Kidney (tissue), 14 donors: ENCODE results near the gene ACOXL. TPM values are rescaled to one million over a fixed set of nuclear protein-coding genes. Genes with fewer than 3 reads are reported as not detected.

Source experiments
- DNase-seq, 5 donors: peaks; one replicate each; pipeline ENCODE4 v3.0.0-alpha.2; 2013 to 2020
- FAIRE-seq: peaks from 2 replicates; lab custom pipeline; 2012; peaks lifted over from hg19 to GRCh38; lab: Jason Lieb, UNC
- H3K27ac ChIP-seq, 2 donors: one replicate each; pipeline ENCODE4 v1.7.0; 2013; ENCODE audit warnings: low read depth in 2 of 2, low read length in 2 of 2, inconsistent platforms in 1 of 2
- H3K27me3 ChIP-seq: one replicate; pipeline ENCODE4 v1.7.1; 2013; ENCODE audit warnings: low read length, inconsistent platforms; ENCODE audit not compliant: control insufficient read depth, insufficient read depth
- H3K36me3 ChIP-seq, 3 donors: one replicate each; pipeline versions ENCODE4 v1.7.0 to v1.7.1; 2013; ENCODE audit warnings: low read length in 3 of 3, control low read depth in 1 of 3, inconsistent platforms in 1 of 3; ENCODE audit not compliant: insufficient read depth in 3 of 3, control insufficient read depth in 2 of 3
- H3K4me1 ChIP-seq, 3 donors: one replicate each; pipeline versions ENCODE4 v1.7.0 to v1.7.1; 2013; ENCODE audit warnings: low read length in 3 of 3, inconsistent platforms in 1 of 3, low read depth in 1 of 3; ENCODE audit not compliant: control insufficient read depth in 2 of 3, insufficient read depth in 2 of 3
- H3K4me3 ChIP-seq, 3 donors: one replicate each; pipeline versions ENCODE4 v1.7.0 to v1.8.1; 2013; ENCODE audit warnings: low read length in 3 of 3, control low read depth in 1 of 3, inconsistent platforms in 1 of 3
- H3K9ac ChIP-seq, 3 donors: one replicate each; pipeline versions ENCODE4 v1.7.0 to v1.7.1; 2013; ENCODE audit warnings: low read length in 3 of 3, control low read depth in 1 of 3, inconsistent platforms in 1 of 3
- H3K9me3 ChIP-seq, 3 donors: one replicate each; pipeline versions ENCODE4 v1.7.0 to v1.7.1; 2013; ENCODE audit warnings: low read length in 3 of 3, control low read depth in 1 of 3, inconsistent platforms in 1 of 3; ENCODE audit not compliant: control insufficient read depth in 2 of 3, insufficient read depth in 1 of 3
- CTCF ChIP-seq: IDR thresholded peaks from 3 replicates; pipeline ENCODE4 v1.5.1; 2012; ENCODE audit warnings: mild to moderate bottlenecking, moderate library complexity, borderline replicate concordance; ENCODE audit not compliant: insufficient read depth; ENCODE audit errors: extremely low read depth
- intact Hi-C: fragments of 100-400 bp; cut with DNase I; formaldehyde crosslinking; loops from one replicate; pipeline ENCODE4 v1.11.1; 2022
- polyA plus RNA-seq: library from polyadenylated mRNA; stranded (reverse); fragments of 350-450 nt; fragmentation: Illumina TruSeq; extraction: RNeasy Lipid Tissue Mini Kit (QIAGEN cat#74804); gene quantifications from one replicate; pipeline ENCODE4 v1.2.3, GENCODE V29; 2014; ENCODE audit warnings: low read depth, low replicate concordance; ENCODE audit not compliant: insufficient read depth
- total RNA-seq: library from RNA; stranded (reverse); fragmentation: NEBNext Ultra II Directional; extraction: Animal tissue kit (Norgen Biotek cat#: 25700); gene quantifications from one replicate; pipeline ENCODE4 v1.2.1, GENCODE V29; 2021
- donor health status: control.
- donor health status: control.
- donor health status: control.
- donor health status: control.
- donor health status: control.
- donor health status: DM: yes; HTN: yes; CAD: no.
- donor health status: Normal renal cell carcinoma (clear cell type).

The ACOXL gene
- total and polyA plus RNA-seq, 2 donors from 2014 or later = 2.0 TPM; not detected in 1

- Histone ChIP-seq H3K36me3 (no peaks in the 10 kb centered on the region), H3K4me3 (no peak overlapping the region), H3K4me1 (no peaks in the 10 kb centered on the region), H3K9me3 (no peaks in the 10 kb centered on the region), H3K9ac (no peak overlapping the region), H3K27ac (no peak overlapping the region), H3K27me3 (no peaks in the 10 kb centered on the region)
- intact Hi-C loops = no loop called here
- TF ChIP-seq CTCF = no peak
- no peak for FAIRE-seq
- DNase-seq = no peak
Observed at GRCh38 chr2:110904116-110904778, 171.9 kb downstream of the ACOXL start.

- TF ChIP-seq CTCF = no peak
- Histone ChIP-seq H3K36me3 (no peaks in the 10 kb centered on the region), H3K4me1 (no peaks in the 10 kb centered on the region), H3K27me3 (no peaks in the 10 kb centered on the region), H3K4me3 (no peak overlapping the region), H3K9ac (no peak overlapping the region), H3K27ac (no peak overlapping the region), H3K9me3 (no peaks in the 10 kb centered on the region)
- DNase-seq = peak in 1 of 5 donors; percentile 7
- no peak for FAIRE-seq
- intact Hi-C loops = no loop called here
Observed at GRCh38 chr2:110904779-110905148, 172.4 kb downstream of the ACOXL start.

- H3K4me3 ChIP-seq = no peak overlapping the region
- H3K27me3 ChIP-seq = no peaks in the 10 kb centered on the region
- H3K4me1 ChIP-seq = no peaks in the 10 kb centered on the region
- DNase-seq (no peak), FAIRE-seq (no peak)
- intact Hi-C loops = no loop called here
- H3K9me3 ChIP-seq = no peaks in the 10 kb centered on the region
- H3K36me3 ChIP-seq = no peaks in the 10 kb centered on the region
- TF ChIP-seq CTCF = no peak
- no peak overlapping the region for H3K9ac ChIP-seq
- no peak overlapping the region for H3K27ac ChIP-seq
Observed at GRCh38 chr2:110905217-110905616, 172.8 kb downstream of the ACOXL start.
